Measurements from ENCODE around the gene RHNO1.
"Not testable (repeated sequence)": the region's sequence is repeated elsewhere in the genome, so short reads cannot be mapped to it uniquely, and the experiment has no call there.

Gene RHNO1

GRCh38 chr12:2858944-2859421 lies 18.0 kb upstream of the RHNO1 start:
- DNase-seq, result no peak

- no peak for DNase-seq
These were observed 16.9 kb upstream of the RHNO1 start for GRCh38 chr12:2860170-2860569.

GRCh38 chr12:2862876-2863275 lies 14.1 kb upstream of the RHNO1 start:
- no peak for DNase-seq

- DNase-seq, result not testable (repeated sequence)
These were observed 13.6 kb upstream of the RHNO1 start for GRCh38 chr12:2863402-2863801.

DNA sequence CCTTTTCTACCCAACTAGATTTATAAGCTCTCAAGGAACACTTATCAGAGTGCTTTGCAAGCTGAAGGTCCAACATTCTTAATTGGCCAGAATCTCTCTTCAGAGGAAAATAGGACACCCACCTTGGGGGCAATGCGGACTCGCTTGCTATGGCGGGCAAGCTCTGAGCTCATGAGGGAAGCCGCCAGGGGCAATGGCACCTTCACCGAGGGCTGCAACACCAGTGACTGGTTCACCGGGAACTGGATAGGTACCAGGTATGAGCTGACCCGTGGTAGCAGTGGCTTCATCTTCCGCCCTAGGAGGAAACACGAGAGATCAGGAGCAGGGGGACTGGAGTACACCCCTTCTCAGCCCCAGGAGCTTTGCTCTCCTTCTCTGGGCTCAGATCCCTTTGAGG lies 12.8 kb upstream of the RHNO1 start:
- no peak for DNase-seq

DNA sequence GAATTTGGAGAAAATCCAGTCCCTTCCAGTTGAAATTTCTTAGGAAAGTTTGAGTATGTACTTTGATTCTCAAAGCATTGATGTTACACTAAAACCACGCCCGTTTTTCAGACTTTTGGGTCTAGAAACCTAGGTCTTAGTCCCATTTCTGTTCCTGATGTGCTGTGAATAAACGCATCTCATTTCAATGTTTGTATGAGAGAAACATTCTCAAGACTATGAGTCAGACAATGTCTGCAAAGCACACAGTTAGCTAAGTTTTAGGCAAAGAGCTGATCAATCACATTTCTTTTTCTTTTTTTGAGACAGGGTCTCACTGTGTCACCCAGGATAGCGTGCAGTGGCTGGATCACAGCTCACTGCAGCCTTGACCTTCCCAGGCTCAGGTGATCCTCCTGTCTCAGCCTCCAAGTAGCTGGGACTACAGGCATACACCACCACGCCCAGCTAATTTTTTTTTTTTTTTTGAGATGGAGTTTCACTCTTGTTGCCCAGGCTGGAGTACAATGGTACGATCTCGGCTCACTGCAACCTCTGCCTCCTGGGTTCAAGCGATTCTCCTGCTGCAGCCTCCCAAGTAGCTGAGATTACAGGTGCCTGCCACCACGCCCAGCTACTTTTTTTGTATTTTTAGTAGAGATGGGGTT lies 7.9 kb upstream of the RHNO1 start:
- not testable (repeated sequence) for DNase-seq

- peak; percentile 55 for DNase-seq
These were observed 484 bp upstream of the RHNO1 start for GRCh38 chr12:2876431-2877046.

DNA sequence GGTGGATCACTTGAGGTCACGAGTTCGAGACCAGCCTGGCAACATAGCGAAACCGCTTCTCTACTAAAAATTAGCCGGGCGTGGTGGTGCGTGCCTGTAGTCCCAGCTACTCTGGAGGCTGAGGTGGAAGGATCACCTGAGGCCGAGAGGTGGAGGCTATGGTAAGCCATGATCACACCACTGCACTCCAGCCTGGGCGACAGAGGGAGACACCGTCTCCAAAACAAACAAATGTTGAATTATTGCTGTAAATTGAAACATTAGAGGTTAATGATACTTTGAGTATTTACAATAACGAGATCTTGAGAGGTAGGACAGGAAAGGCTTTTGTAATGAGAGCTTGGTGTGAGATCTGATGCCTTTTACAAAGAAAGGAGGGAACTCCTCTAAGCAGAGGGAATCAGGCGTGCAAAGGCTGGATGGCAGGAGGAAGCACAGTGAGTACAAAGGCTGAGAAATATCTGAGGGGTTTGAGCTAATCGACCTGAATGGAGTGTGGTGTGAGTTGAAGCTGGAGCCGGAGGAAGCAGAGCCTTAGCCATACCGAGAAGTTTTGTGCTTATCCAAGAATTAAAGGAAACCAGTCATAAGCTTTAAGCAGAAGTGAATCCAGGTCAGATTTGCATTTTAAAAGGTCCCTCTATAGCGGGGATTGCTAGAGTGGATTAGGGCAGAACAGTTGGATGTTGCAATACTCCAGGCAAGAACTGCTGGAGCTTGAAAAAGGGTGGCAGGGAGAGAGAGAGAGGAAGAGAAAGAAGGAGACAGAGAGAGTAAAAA lies 1.1 kb downstream of the RHNO1 start:
- no peak for DNase-seq

DNA sequence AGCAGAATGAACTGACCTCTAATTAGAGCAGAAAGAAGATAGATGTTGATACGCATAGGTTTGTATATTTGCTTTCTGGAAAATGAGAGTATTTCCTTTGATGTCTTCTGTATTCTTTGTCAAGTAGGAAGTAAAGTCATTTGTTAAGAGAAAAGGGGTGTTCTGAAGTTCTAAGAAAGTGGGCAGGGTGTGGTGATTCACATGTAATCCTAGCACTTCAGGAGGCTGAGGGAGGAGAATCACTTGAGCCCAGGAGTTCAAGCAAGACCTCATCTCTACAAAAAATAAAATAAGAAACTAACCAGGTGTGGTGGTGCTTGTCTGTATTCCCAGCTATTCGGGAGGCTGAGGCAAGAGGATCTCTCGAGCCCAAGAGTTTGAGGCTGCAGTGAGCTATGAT lies 2.8 kb downstream of the RHNO1 start:
- DNase-seq, result no peak

DNA sequence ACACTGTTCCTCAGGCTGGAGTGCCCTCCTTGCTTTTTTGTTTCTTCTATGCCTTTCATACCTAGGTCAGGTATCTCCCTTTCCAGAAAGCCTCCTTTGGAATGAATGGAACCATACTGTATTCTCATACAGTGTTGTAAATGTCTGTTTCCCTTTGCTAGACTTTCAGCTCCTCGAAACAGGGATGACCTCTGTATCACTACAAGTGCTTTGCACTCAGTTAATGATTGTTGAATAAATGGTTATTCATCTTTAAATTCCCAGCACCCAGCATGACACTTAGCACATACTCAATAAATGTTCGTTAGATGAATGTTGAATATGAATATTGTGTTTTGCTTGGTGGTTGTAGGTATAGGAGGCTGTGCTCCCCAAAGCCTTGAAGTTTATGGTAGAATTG lies 7.8 kb downstream of the RHNO1 start:
- no peak for DNase-seq

DNA sequence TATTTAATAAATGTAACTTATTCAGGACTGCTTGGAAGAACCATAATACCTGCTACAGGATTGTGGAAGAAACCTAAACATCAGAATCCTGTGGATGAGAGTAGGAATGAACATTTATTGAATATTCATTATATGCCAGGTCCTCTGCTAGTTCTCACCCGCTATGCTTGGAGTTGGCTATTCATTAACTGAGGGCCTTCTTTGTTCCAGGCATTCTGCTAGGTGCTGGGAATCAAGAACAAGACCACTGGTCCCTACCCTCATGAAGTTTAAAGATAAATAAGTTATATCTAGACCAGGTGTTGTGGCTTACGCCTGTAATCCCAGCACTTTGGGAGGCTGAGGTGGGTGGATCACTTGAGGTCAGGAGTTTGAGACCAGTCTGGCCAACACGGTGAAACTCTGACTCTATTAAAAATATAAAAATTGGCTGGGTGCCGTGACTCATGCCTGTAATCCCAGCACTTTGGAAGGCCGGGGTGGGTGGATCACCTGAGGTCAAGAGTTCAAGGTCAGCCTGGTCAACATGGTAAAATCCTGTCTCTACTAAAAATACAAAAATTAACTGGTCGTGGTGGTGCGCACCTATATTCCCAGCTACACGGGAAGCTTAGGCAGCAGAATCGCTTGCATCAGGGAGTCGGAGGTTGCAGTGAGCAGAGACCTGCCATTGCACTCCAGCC lies 9.9 kb downstream of the RHNO1 start:
- no peak for DNase-seq

GRCh38 chr12:2890001-2890387 lies 13.0 kb downstream of the RHNO1 start:
- no peak for DNase-seq

DNA sequence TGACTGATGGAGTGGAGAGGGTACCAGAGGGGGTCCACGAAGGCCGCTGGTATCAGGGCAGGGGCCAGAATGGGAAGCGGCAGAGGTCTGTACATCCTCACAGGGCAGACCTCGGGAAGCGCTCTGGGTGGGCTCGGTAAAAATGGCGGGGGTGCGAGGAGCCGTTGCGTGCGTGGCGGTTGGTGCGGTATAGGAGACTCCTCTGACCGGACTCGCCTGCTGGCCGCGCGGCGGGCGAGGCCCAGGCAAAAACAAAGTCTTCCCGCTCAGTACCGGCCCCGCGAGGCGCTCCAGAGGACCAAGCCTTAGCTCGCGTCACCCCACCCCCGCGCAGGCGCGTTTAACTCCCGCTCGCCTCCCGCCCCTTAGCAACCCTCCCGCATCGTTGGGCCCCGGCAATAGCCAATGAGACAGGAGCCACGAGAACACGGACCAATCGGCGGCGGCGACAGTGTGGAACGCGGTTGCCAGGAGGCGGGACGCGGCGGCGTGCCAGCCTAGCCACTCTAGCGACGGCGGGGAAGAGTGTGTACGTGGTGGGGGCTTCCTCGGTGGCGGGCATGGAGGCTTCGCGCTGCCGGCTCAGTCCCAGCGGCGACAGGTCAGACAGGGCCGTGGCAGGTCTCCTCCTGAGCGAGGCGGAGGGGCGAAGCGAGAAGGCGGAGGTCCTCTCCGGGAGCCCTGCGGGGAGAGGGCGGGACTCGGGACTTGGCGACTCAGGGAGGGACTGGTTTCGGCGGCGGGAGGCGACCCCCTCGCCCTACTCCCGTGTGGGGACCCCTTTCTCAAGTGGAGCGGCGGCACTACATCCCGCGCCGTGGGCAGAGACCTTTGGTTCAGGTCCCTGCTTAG lies 13.6 kb downstream of the RHNO1 start, which contains the start of gene TULP3:
TULP3 (plus strand) TSS at position 504 of the 852 bp plus-strand sequence; CDS start at position 561, 57 bp downstream.
- DNase-seq, result peak; percentile 93

DNA sequence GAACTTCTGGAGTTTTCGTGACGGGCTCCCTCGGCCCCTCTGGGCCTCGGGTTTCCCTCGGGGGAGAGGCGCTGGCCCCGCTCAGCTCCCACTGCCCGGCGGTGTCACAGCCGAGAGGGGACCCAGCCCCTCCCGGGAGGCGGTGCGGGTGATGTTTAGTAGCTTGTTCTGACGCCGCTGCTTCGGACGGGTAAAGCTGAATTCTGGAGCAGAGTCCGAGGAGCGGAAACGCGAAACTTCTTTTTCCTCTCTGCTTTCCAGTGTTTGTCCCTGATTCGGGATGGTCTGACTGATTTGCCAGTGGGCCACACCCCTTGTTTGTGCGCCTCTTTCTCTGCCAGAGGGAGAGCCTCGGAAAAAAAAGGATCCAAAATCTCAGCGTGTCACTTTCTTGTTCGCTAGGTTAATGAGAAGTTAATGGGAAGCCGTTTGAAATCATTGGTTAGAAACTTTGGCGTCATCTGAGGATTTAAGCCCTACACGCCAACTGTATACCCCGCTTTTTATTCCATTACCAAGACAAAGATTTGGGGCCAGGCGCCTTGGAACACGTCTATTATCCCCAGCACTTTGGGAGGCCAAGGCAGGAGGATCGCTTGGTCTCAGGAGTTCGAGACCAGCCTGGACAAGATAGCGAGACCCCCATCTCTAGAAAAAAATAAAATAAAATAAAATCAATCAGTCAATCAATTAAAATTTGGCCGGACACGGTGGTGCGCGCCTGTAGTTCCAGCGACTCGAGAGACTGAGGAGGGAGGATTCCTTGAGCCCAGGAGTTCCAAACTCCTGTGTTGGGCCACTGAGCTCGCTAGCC lies 14.4 kb downstream of the RHNO1 start:
- DNase-seq, result no peak

DNA sequence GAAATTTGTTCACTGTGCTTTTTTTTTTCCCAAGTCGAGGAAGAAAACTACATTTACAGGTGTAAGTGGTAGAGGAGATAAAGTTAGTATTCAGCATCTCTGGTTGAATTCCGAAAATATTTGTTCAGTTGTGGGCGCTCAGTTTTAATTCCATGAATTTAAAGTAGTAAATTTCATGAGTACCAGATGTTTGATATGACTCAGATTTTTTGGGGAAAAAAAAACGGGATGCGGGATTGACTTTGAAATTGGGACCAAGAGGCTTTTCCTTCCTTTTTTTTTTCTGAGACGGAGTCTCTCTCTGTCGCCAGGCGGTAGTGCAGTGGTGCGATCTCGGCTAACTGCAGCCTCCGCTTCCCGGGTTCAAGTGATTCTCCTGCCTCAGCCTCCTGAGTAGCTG lies 15.2 kb downstream of the RHNO1 start:
- DNase-seq, result no peak

DNA sequence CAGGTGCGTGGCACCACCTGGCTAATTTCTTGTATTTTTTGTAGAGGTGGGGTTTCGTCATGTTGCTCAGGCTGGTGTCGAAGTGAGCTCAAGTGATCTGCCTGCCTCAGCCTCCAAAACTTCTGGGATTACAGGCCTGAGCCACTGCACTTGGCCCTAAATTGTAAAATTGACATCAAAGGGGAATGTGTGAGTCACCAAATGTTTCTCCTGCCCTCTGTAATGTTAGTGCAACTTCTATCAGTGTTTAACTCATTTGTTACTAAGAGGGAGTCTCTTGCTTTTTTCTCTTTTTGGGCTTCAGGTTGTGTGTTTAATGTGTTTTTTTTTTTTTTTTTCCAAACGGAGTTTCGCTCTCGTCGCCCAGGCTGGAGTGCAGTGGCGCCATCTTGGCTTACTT lies 16.0 kb downstream of the RHNO1 start:
- DNase-seq, result no peak

DNA sequence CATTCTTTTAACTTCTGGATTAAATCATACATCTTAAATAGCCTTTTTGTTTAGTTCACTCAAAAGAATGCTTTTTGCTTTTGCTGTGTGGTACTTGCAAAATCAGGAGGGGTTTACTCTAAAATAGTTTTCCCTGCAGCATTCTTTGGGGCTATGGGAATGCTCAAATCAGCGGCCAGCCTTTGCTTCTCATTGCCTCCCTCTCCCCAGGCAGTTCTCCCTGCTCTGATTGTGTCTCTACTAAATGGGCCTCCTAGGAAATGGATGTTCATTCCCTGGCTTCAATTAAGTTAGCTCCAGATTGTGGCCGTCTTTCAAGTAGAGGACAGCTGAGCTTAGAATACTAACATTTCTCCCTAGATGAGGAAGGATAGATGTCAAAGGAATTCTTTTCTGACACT lies 18.0 kb downstream of the RHNO1 start:
- no peak for DNase-seq

- no peak for DNase-seq
These were observed 18.5 kb downstream of the RHNO1 start for GRCh38 chr12:2895511-2895910.

DNA sequence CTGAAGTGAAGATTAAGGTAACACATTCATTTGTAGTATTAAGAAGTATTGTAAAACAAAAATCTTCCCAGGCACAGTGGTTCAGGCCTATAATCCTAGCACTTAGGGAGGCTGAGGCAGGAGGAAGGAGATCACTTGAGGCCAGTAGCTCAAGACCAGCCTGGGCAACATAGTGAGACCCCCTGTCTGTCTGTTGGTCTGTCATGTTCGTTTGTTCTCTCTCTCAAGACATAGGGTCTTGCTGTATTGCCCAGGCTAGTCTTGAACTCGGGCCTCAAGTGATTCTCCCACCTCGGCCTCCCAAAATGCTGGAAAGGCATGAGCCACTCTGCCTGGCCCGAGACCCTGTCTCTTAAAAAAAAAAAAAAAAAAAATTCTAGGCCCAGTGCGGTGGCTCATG lies 20.4 kb downstream of the RHNO1 start:
- no peak for DNase-seq

GRCh38 chr12:2900642-2901041 lies 23.6 kb downstream of the RHNO1 start:
- DNase-seq, result no peak

GRCh38 chr12:2902272-2902880 lies 25.4 kb downstream of the RHNO1 start:
- no peak for DNase-seq

Measured in GDM1 (cell line).